H1 (cell line): Measurements from ENCODE around the gene PPOX. TPM values are rescaled to one million over a fixed set of nuclear protein-coding genes. Genes with fewer than 3 reads are reported as not detected.

Source experiments
- CTCF ChIA-PET: fragments of 300-600 bp; sonication (Branson Sonifier 250); formaldehyde crosslinking; loops from one replicate; lab custom pipeline; 2021; ENCODE audit not compliant: partially characterized antibody; lab: Charles Lee
- POLR2A ChIA-PET: fragments of 300-600 bp; sonication (Branson Sonifier 250); formaldehyde crosslinking; loops from one replicate; lab custom pipeline; 2021; ENCODE audit warnings: inconsistent platforms; ENCODE audit not compliant: partially characterized antibody; lab: Charles Lee
- DNase-seq, 2 experiments: peaks; one replicate each; pipeline versions ENCODE4 v3.0.0 to v3.0.0-alpha.2; 2010 to 2022; ENCODE audit warnings: low spot score in 2 of 2, low read depth in 1 of 2, mixed read lengths in 1 of 2
- FAIRE-seq: peaks from 2 replicates; lab custom pipeline; 2011; peaks lifted over from hg19 to GRCh38; lab: Jason Lieb, UNC
- H2AFZ ChIP-seq: 2 replicates; pipeline ENCODE4 v1.8.1; 2012; ENCODE audit warnings: low read length, inconsistent platforms
- H2AK5ac ChIP-seq: 2 replicates; pipeline ENCODE4 v1.6.1; 2013; ENCODE audit warnings: low read depth, low read length
- H2BK120ac ChIP-seq: replicated peaks from 2 replicates; pipeline ENCODE3; 2013; ENCODE audit warnings: low read depth, low read length, inconsistent platforms
- H2BK12ac ChIP-seq: 2 replicates; pipeline ENCODE4 v1.6.1; 2013; ENCODE audit warnings: low read depth, low read length
- H2BK15ac ChIP-seq: 2 replicates; pipeline ENCODE4 v1.6.1; 2013; ENCODE audit warnings: low read length
- H2BK20ac ChIP-seq: 2 replicates; pipeline ENCODE4 v1.6.1; 2013; ENCODE audit warnings: low read length
- H2BK5ac ChIP-seq: 2 replicates; pipeline ENCODE4 v1.6.1; 2013; ENCODE audit warnings: low read depth, low read length
- H3K14ac ChIP-seq: 2 replicates; pipeline ENCODE4 v1.6.1; 2013; ENCODE audit warnings: inconsistent platforms; ENCODE audit not compliant: insufficient read length
- H3K18ac ChIP-seq: 2 replicates; pipeline ENCODE4 v1.6.1; 2013; ENCODE audit warnings: low read length; ENCODE audit errors: extremely low read depth
- H3K23ac ChIP-seq: 2 replicates; pipeline ENCODE4 v1.6.1; 2013; ENCODE audit warnings: inconsistent platforms; ENCODE audit not compliant: insufficient read length
- H3K23me2 ChIP-seq: 2 replicates; pipeline ENCODE4 v1.6.1; 2013; ENCODE audit warnings: low read depth, low read length
- H3K27ac ChIP-seq: 2 replicates; pipeline ENCODE4 v1.6.1; 2011; ENCODE audit warnings: low read depth, low read length, inconsistent platforms
- H3K27me3 ChIP-seq, 4 experiments: replicated peaks in 1 of 4; 1 replicate in 1 of 4; 2 replicates in 3 of 4; pipeline versions ENCODE4 v1.6.1 to v1.8.1; 2011 to 2013; ENCODE audit warnings: low read length in 3 of 4, mild to moderate bottlenecking in 3 of 4, inconsistent platforms in 2 of 4, mixed read lengths in 2 of 4, moderate library complexity in 1 of 4; ENCODE audit not compliant: control insufficient read depth in 3 of 4, insufficient read depth in 3 of 4; ENCODE audit errors: extremely low read depth in 1 of 4
- H3K36me3 ChIP-seq, 4 experiments: 2 replicates each; pipeline versions ENCODE4 v1.6.1 to v1.8.1; 2011 to 2013; ENCODE audit warnings: mild to moderate bottlenecking in 4 of 4, low read length in 3 of 4, moderate library complexity in 2 of 4, control low read depth in 1 of 4, inconsistent platforms in 1 of 4; ENCODE audit not compliant: insufficient read depth in 4 of 4, control insufficient read depth in 2 of 4
- H3K4ac ChIP-seq: replicated peaks from 2 replicates; pipeline ENCODE3; 2013; ENCODE audit warnings: low read length, low read depth, mixed read lengths, inconsistent platforms; ENCODE audit not compliant: insufficient read length
- H3K4me1 ChIP-seq, 4 experiments: replicated peaks in 1 of 4; 1 replicate in 1 of 4; 2 replicates in 3 of 4; pipeline versions ENCODE4 v1.6.1 to v1.8.1; 2011 to 2013; ENCODE audit warnings: low read length in 3 of 4, inconsistent platforms in 2 of 4, mixed read lengths in 1 of 4; ENCODE audit not compliant: insufficient read depth in 4 of 4, control insufficient read depth in 3 of 4
- H3K4me2 ChIP-seq, 2 experiments: 2 replicates each; pipeline versions ENCODE4 v1.6.1 to v1.8.1; 2011 to 2013; ENCODE audit warnings: low read depth in 2 of 2, low read length in 2 of 2, control low read depth in 1 of 2, inconsistent platforms in 1 of 2, mild to moderate bottlenecking in 1 of 2; ENCODE audit not compliant: insufficient read depth in 1 of 2
- H3K4me3 ChIP-seq, 4 experiments: fragments of 200-600, 300-600 bp in 1 of 4; sonication (generic), shearing (Covaris generic), sonication (Bioruptor Twin) in 1 of 4; 2 replicates each; pipeline versions ENCODE4 v1.5.1 to v1.8.1; 2011 to 2016; ENCODE audit warnings: low read length in 4 of 4, low read depth in 3 of 4, control low read depth in 2 of 4, inconsistent platforms in 2 of 4, mild to moderate bottlenecking in 2 of 4, mixed read lengths in 1 of 4, moderate library complexity in 1 of 4; ENCODE audit not compliant: insufficient read depth in 2 of 4; ENCODE audit errors: extremely low read depth in 1 of 4
- H3K56ac ChIP-seq: replicated peaks from 2 replicates; pipeline ENCODE3; 2013; ENCODE audit warnings: low read depth, mild to moderate bottlenecking, mixed read lengths, low read length, inconsistent platforms; ENCODE audit not compliant: insufficient read length
- H3K79me1 ChIP-seq: 2 replicates; pipeline ENCODE4 v1.6.1; 2013; ENCODE audit warnings: low read depth, low read length, control low read depth
- H3K79me2 ChIP-seq, 2 experiments: 2 replicates each; pipeline versions ENCODE4 v1.6.1 to v1.8.1; 2012 to 2013; ENCODE audit warnings: low read length in 2 of 2, mild to moderate bottlenecking in 2 of 2, inconsistent platforms in 1 of 2; ENCODE audit not compliant: insufficient read depth in 2 of 2, control insufficient read depth in 1 of 2
- H3K9ac ChIP-seq, 4 experiments: replicated peaks in 1 of 4; 1 replicate in 1 of 4; 2 replicates in 3 of 4; pipeline versions ENCODE4 v1.6.1 to v1.8.1; 2011 to 2013; ENCODE audit warnings: low read depth in 3 of 4, low read length in 3 of 4, control low read depth in 2 of 4, mild to moderate bottlenecking in 2 of 4, moderate library complexity in 2 of 4, inconsistent platforms in 1 of 4; ENCODE audit errors: extremely low read depth in 1 of 4
- H3K9me3 ChIP-seq, 2 experiments: 2 replicates each; pipeline versions ENCODE4 v1.6.1 to v1.8.1; 2012 to 2013; ENCODE audit warnings: mild to moderate bottlenecking in 2 of 2, moderate library complexity in 2 of 2, control low read depth in 1 of 2, inconsistent platforms in 1 of 2, low read depth in 1 of 2, low read length in 1 of 2, mixed read lengths in 1 of 2; ENCODE audit not compliant: insufficient read depth in 2 of 2
- H4K20me1 ChIP-seq, 2 experiments: replicated peaks in 1 of 2; 2 replicates each; pipeline versions ENCODE3 to v1.8.1; 2011 to 2013; ENCODE audit warnings: inconsistent platforms in 2 of 2, low read length in 2 of 2, mild to moderate bottlenecking in 1 of 2; ENCODE audit not compliant: insufficient read depth in 2 of 2, control insufficient read depth in 1 of 2
- H4K5ac ChIP-seq: 2 replicates; pipeline ENCODE4 v1.6.1; 2013; ENCODE audit warnings: low read length, low read depth, mixed read lengths, inconsistent platforms; ENCODE audit not compliant: insufficient read length
- H4K8ac ChIP-seq: 2 replicates; pipeline ENCODE4 v1.8.0; 2013; ENCODE audit warnings: mild to moderate bottlenecking, moderate library complexity, low read length, inconsistent platforms; ENCODE audit not compliant: insufficient read depth; ENCODE audit errors: extremely low read depth
- H4K91ac ChIP-seq: replicated peaks from 2 replicates; pipeline ENCODE3; 2013; ENCODE audit warnings: low read length, mixed read lengths, inconsistent platforms; ENCODE audit not compliant: insufficient read length
- JUND ChIP-seq: IDR thresholded peaks from 2 replicates; pipeline ENCODE4 v1.6.1; 2011; ENCODE audit warnings: mild to moderate bottlenecking, improper control_type of control experiment, low read length
- NANOG ChIP-seq: IDR thresholded peaks from 2 replicates; pipeline ENCODE4 v1.6.1; 2011; ENCODE audit warnings: low read length, low read depth, mild to moderate bottlenecking, inconsistent platforms; ENCODE audit not compliant: insufficient read depth, poor library complexity, severe bottlenecking
- SP2 ChIP-seq: IDR thresholded peaks from 2 replicates; pipeline ENCODE4 v1.6.1; 2012; ENCODE audit warnings: mild to moderate bottlenecking, low read length, inconsistent platforms
- WGBS, 2 experiments: shearing (Covaris generic) in 1 of 2; methylation state at CpG; one replicate each; pipeline versions ENCODE4 v1.1.6 to v1.1.7; 2013 to 2015; ENCODE audit warnings: low lambda C conversion rate in 2 of 2, mixed read lengths in 2 of 2, inconsistent platforms in 1 of 2, low coverage in 1 of 2, missing lambda C conversion rate in 1 of 2; ENCODE audit not compliant: insufficient replicate concordance in 2 of 2, insufficient coverage in 1 of 2, insufficient read length in 1 of 2; ENCODE audit errors: extremely low coverage in 1 of 2, missing lambda C conversion rate in 1 of 2; 5-methylcytosine and 5-hydroxymethylcytosine counted together
- polyA plus RNA-seq, 7 experiments: library from polyadenylated mRNA; depleted of rRNA in 3 of 7; stranded (reverse) in 5 of 7; unstranded in 2 of 7; fragments of >200 nt in 5 of 7; fragments of 200-250 nt in 2 of 7; gene quantifications; 1 replicate in 5 of 7; 2 replicates in 1 of 7; 4 replicates in 1 of 7; pipeline versions ENCODE4 v1.2.1 to v1.2.3, GENCODE V29; 2011 to 2013; ENCODE audit warnings: missing spikeins in 2 of 7, mixed read lengths in 2 of 7
- total RNA-seq: library from RNA; stranded (reverse); fragmentation: NEBNext Ultra II Directional; extraction: Animal tissue kit (Norgen Biotek cat#: 25700); gene quantifications from 2 replicates; pipeline ENCODE4 v1.2.1, GENCODE V29; 2021

The PPOX gene
- total and polyA plus RNA-seq, 2 of the 8 experiments (the other 6 are each of a cell fraction or from before 2014, with no cell fraction given), result 39.4 to 40.4 TPM

DNA sequence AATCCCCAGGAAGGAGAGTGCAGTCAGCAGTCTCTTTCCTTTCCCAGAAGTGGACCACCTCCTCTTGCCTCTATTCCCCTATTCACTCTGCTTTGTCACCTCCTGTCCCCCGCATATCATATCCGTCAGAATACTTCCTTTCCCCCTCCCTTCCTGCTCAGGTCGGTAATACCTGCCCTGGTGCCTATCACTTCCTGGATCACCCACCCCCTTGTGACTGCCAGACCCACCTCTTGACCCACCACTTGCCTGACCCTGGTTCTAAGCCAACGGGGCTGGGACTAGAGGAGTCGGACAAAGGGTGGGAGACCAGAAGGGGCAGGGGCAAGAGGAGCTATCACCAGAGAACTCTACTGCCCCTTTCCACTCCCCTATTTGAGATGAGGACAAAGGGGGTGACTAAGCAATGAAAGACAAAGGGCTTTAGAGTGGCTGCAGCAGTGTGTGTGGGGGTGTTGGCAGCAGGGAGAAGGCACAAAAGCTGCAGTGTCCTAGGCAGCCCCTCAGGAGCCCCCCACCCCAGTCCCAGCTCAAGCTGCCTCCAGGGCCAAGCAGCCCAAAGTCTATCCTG is 34.3 kb downstream of the PPOX start:
- Histone ChIP-seq H3K27ac (peak overlapping the region; percentile 94), H3K9me3 (no peaks in the 10 kb centered on the region), H2BK20ac (peak overlapping the region; percentile 74), H3K23ac (no peak overlapping the region), H2BK12ac (peak overlapping the region; percentile 99), H4K91ac (peak overlapping the region; percentile 91), H3K9ac (peak overlapping the region in 2 of 4 experiments; percentile 62 to 63; a peak in 3 of 7 replicates), H3K36me3 (peaks cover 2 to 19% (median 3%) of the 10 kb centered on the region in 4 experiments; a peak in 4 of 8 replicates), H2AK5ac (peak overlapping the region; percentile 59; the same call in 1 of the 2 replicates), H3K27me3 (no peaks in the 10 kb centered on the region), H3K4me3 (peak overlapping the region in 2 of 4 experiments; percentile 19 to 96; a peak in 1 of 8 replicates), H3K4me2 (peak overlapping the region; percentile 16 to 80), H3K79me1 (peaks cover 9% of the 10 kb centered on the region; the same call in 1 of the 2 replicates), H2AFZ (no peak overlapping the region), H3K56ac (peak overlapping the region; percentile 0), H4K5ac (peak overlapping the region; percentile 13), H3K23me2 (peaks cover 13% of the 10 kb centered on the region), H2BK120ac (peak overlapping the region; percentile 56), H3K18ac (peak overlapping the region; percentile 80), H2BK5ac (peak overlapping the region; percentile 75), H4K20me1 (no peaks in the 10 kb centered on the region), H3K4me1 (peaks cover 23 to 54% (median 48%) of the 10 kb centered on the region in 4 experiments), H3K4ac (peak overlapping the region; percentile 0), H4K8ac (peak overlapping the region; percentile 87; the same call in 1 of the 2 replicates), H2BK15ac (peak overlapping the region; percentile 90), H3K14ac (no peak overlapping the region), H3K79me2 (peaks cover 0 to 14% of the 10 kb centered on the region in 2 experiments; a peak in 2 of 4 replicates)
- DNase-seq, result no peak
- CTCF ChIA-PET, result interaction anchor here (0.5 to 17.6 kb wide), 7 partner anchors 10 to 210 kb away, joined by 3 to 427 read pairs (median 4); partner anchors contain the start of genes APOA2, FCER1G, PPOX and TOMM40L
- 33% methylated on average over 5 of the region's 5 CpGs; no CpG with 5 or more reads in 1 of the 2 experiments for WGBS, 2 experiments
- POLR2A ChIA-PET, result interaction anchor here (0.6 to 4.6 kb wide), 12 partner anchors 8 to 178 kb away, joined by 3 to 82 read pairs (median 9); partner anchors contain the start of genes APOA2, B4GALT3, DEDD and FCER1G
- FAIRE-seq, result no peak
- no peak for TF ChIP-seq SP2
- no peak for TF ChIP-seq NANOG
- peak; percentile 52; the same call in 1 of the 2 replicates for TF ChIP-seq JUND
